Motor neuron (in vitro differentiated cells): Measurements from ENCODE around the gene METTL23. TPM values are rescaled to one million over a fixed set of nuclear protein-coding genes. Genes with fewer than 3 reads are reported as not detected.

Source experiments
- ATAC-seq, 8 experiments: fragments of 200-7000 bp; cut with Tn5 transposase; replicated peaks in 6 of 8; 2 replicates each; pipeline ENCODE4 v1.8.0; 2021; ENCODE audit warnings: mild to moderate bottlenecking in 8 of 8, moderate library complexity in 8 of 8
- H3K27ac ChIP-seq, 2 donors: fragments of 250-450 bp; sonication (Bioruptor Pico); 2 replicates each; pipeline ENCODE4 v1.9.0; 2021; ENCODE audit warnings: antibody characterized with exemption in 2 of 2, mild to moderate bottlenecking in 2 of 2, moderate library complexity in 1 of 2
- H3K4me1 ChIP-seq, 2 donors: fragments of 250-450 bp; sonication (Bioruptor Pico); replicated peaks in 1 of 2; 2 replicates each; pipeline ENCODE4 v1.6.1; 2021; ENCODE audit warnings: antibody characterized with exemption in 2 of 2, mild to moderate bottlenecking in 2 of 2, moderate library complexity in 1 of 2
- H3K4me3 ChIP-seq, 5 donors: fragments of 250-450 bp; sonication (Bioruptor Pico); 2 replicates each; pipeline ENCODE4 v1.9.0; 2021; ENCODE audit warnings: antibody characterized with exemption in 5 of 5, mild to moderate bottlenecking in 5 of 5, moderate library complexity in 4 of 5
- WGBS, 10 experiments: fragments of 450-650 bp; shearing (Covaris generic); methylation state at CpG; one replicate each; pipeline ENCODE4 v1.0.0; 2022; 5-methylcytosine and 5-hydroxymethylcytosine counted together
- in situ Hi-C, 9 experiments: fragments of 400-800 bp; cut with MboI; loops; one replicate each; pipeline ENCODE4 v1.15.0; 2021; ENCODE audit warnings: low sequenced_read_pairs in 9 of 9, low pct_unique_long_range_greater_than_20kb in 2 of 9; ENCODE audit not compliant: unreplicated experiment in 9 of 9
- total RNA-seq, 8 experiments: library from RNA; unstranded; fragments of 300-600 nt; gene quantifications; 2 replicates each; pipeline versions ENCODE4 v1.2.3 to v1.2.4, GENCODE V29; 2022

The METTL23 gene
- total RNA-seq, 8 experiments from 2014 or later: 28.6 to 47.3 (median 37.7) TPM

DNA sequence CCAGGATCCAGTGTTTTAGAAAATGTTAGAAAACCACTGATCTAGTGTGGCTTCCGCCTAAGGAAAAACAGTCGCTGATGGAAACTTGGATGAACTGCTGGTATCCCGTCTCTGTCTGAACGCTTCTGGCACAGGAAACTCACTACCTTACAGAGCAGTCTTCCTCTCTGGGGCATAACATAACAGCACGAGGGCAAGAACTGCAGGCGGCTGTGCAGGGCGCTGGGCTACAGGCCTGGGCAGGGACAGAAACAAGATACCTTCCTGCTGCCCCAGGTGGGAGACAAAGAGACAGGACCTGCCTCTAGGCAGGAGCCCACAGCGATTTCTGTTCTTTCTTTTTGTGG is 26.4 kb upstream of the METTL23 start:
- WGBS, 10 experiments: 22 to 100% (median 79%) methylated on average over 1 to 7 of the region's 8 CpGs; no CpG with 5 or more reads in 1 of the 10 experiments
- in situ Hi-C loops: loop anchor here in 2 of 9 experiments (25.0 kb wide), 1 partner anchor 163 kb away; the partner anchor contains the start of genes CYGB (in 2 of the 2) and PRCD (in 2 of the 2)
- Histone ChIP-seq H3K27ac (peak overlapping the region; percentile 73 to 87), H3K4me1 (peaks cover 47 to 55% of the 10 kb centered on the region in 2 donors), H3K4me3 (peak overlapping the region in 1 of 5 donors; percentile 32)
- peak in 5 of 8 experiments; percentile 5 to 10 (median 7) for ATAC-seq

DNA sequence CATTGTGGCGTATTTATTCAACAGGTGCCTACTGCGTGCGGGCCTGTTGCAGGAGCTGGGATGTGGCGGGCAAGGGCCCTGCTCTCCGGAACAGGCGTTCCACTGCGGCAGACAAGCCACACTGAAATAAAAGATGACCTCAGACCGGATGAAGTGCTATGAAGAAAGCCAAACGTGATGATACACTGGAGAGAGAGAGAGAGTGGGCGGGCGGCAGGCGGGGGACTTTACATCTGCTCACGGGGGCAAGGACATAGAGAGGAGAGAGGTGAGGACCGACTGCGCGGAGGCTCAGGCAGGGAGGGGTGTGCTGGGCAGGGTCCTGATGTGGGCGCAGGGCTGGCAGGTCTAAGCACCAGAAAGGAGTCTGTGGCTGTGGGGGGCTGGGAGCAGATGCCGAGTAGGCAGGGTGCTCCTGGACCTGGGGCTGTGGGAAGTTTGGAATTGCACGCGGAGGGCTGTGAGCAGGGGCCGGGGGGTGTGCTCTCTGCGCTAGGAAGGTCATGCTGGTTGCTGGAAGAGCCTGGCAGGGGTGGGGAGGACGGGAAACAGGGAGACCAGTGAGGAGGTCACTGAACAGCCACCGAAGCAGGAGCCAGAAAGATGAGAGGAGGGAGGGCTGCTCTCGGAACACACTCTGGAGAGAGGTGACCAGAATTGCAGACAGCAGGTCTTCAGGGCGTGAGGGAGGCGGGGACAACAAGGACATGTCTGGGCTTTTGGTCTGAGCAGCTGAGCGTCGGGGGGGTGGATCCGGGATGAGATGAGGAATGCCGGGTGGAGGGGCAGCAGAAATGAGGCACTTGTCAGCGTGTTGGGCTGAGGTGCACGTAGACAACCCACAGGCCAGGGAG is 25.8 kb upstream of the METTL23 start:
- peak overlapping the region in 4 of 5 donors; percentile 6 to 32 (median 19) for H3K4me3 ChIP-seq
- peak; percentile 33 to 83 (median 79) for ATAC-seq
- peaks cover 47 to 55% of the 10 kb centered on the region in 2 donors for H3K4me1 ChIP-seq
- peak overlapping the region; percentile 73 to 87 for H3K27ac ChIP-seq
- in situ Hi-C loops: loop anchor here in 2 of 9 experiments (25.0 kb wide), 1 partner anchor 164 kb away; the partner anchor contains the start of genes CYGB (in 2 of the 2) and PRCD (in 2 of the 2)
- WGBS, 10 experiments: 0 to 58% (median 24%) methylated on average over 2 to 9 of the region's 33 CpGs; no CpG with 5 or more reads in 4 of the 10 experiments

DNA sequence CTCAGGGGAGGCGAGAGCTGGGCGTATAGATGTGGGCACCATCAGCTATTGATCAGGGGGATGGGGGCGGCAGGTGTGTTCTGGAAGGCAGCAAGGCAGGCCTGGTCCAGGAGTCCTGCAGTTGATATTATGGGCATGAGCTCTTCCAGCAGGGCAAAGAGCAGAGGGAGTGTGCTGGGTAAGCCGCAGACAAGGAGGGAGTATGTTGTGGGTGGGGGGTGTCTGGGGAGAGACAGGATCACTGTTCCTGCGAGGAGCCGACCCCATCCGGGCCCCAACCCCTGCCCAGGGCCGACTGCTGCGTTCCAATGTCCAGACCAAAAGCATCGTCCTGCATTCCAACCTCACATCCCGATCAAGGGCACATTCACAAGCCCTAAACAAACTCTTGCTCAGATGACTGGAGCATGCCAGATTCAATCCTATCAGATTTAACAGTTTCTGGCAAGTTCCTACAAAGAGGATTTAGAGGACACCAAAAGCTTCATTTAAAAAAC is 25.1 kb upstream of the METTL23 start:
- Histone ChIP-seq H3K27ac (peak overlapping the region; percentile 73 to 87), H3K4me1 (peaks cover 47 to 54% of the 10 kb centered on the region in 2 donors), H3K4me3 (peak overlapping the region in 2 of 5 donors; percentile 26 to 32)
- in situ Hi-C loops: loop anchor here in 2 of 9 experiments (25.0 kb wide), 1 partner anchor 164 kb away; the partner anchor contains the start of genes CYGB (in 2 of the 2) and PRCD (in 2 of the 2)
- ATAC-seq: no peak
- WGBS, 10 experiments: 0 to 76% (median 55%) methylated on average over 1 to 9 of the region's 11 CpGs; no CpG with 5 or more reads in 4 of the 10 experiments

- in situ Hi-C loops: loop anchor here in 2 of 9 experiments (25.0 kb wide), 1 partner anchor 165 kb away; the partner anchor contains the start of genes CYGB (in 2 of the 2) and PRCD (in 2 of the 2)
- peaks cover 42 to 51% of the 10 kb centered on the region in 2 donors for H3K4me1 ChIP-seq
- WGBS, 10 experiments: 20 to 100% (median 50%) methylated on average over 1 to 2 of the region's 2 CpGs; no CpG with 5 or more reads in 3 of the 10 experiments
- no peak overlapping the region for H3K4me3 ChIP-seq
- ATAC-seq: no peak
- H3K27ac ChIP-seq: no peak overlapping the region
Measured at GRCh38 chr17:76702076-76702475, 24.6 kb upstream of the METTL23 start.

DNA sequence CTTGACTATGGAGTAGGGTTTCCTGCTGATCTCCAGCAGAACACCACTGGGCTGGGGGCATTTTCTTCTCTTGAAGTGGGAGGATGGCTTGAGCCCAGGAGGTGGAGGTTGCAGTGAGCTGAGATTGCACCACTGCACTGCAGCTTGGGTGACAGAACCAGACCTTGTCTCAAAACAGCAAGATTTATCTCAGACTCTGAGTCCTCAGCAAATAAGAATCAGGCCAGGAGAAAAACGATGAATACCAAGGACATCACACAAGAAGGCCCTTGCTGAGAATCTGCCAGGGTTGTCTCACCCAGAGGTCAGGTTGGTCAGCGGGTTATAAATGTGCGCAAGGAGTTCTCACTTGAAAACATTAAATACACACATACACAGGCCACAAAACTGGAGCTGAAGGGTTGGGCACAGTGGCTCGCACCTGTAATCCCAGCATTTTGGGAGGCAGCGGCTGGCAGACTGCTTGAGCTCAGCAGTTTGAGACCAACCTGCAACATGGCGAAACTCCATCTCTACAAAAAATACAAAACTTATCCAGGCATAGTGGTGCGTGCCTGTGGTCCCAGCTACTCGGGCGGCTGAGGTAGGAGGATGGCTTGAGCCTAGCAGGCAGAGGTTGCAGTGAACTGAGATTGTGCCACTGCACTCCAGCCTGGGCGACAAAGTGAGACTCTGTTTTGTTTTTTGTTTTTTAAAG is 23.6 kb upstream of the METTL23 start:
- peaks cover 38 to 49% of the 10 kb centered on the region in 2 donors for H3K4me1 ChIP-seq
- no peak for ATAC-seq
- H3K4me3 ChIP-seq: no peak overlapping the region
- in situ Hi-C loops: loop anchor here in 2 of 9 experiments (25.0 kb wide), 1 partner anchor 166 kb away; the partner anchor contains the start of genes CYGB (in 2 of the 2) and PRCD (in 2 of the 2)
- H3K27ac ChIP-seq: no peak overlapping the region
- WGBS, 10 experiments: 87 to 100% (median 96%) methylated on average over 1 to 9 of the region's 10 CpGs; no CpG with 5 or more reads in 1 of the 10 experiments

- no peak overlapping the region for H3K4me3 ChIP-seq
- in situ Hi-C loops: loop anchor here in 2 of 9 experiments (25.0 kb wide), 1 partner anchor 168 kb away; the partner anchor contains the start of genes CYGB (in 2 of the 2) and PRCD (in 2 of the 2)
- no peak for ATAC-seq
- 30 to 100% (median 90%) methylated on average over 1 to 4 of the region's 4 CpGs; no CpG with 5 or more reads in 5 of the 10 experiments for WGBS, 10 experiments
- no peak overlapping the region for H3K27ac ChIP-seq
- peaks cover 46 to 49% of the 10 kb centered on the region in 2 donors for H3K4me1 ChIP-seq
Measured at GRCh38 chr17:76704805-76705204, 21.8 kb upstream of the METTL23 start.

GRCh38 chr17:76706817-76707216 is 19.8 kb upstream of the METTL23 start:
- Histone ChIP-seq H3K4me1 (peaks cover 35 to 38% of the 10 kb centered on the region in 2 donors), H3K27ac (no peak overlapping the region), H3K4me3 (no peak overlapping the region)
- no peak for ATAC-seq
- WGBS, 10 experiments: 77 to 100% (median 88%) methylated on average over 3 of the region's 3 CpGs; no CpG with 5 or more reads in 5 of the 10 experiments
- in situ Hi-C loops: loop anchor here in 2 of 9 experiments (25.0 kb wide), 1 partner anchor 170 kb away; the partner anchor contains the start of genes CYGB (in 2 of the 2) and PRCD (in 2 of the 2)

DNA sequence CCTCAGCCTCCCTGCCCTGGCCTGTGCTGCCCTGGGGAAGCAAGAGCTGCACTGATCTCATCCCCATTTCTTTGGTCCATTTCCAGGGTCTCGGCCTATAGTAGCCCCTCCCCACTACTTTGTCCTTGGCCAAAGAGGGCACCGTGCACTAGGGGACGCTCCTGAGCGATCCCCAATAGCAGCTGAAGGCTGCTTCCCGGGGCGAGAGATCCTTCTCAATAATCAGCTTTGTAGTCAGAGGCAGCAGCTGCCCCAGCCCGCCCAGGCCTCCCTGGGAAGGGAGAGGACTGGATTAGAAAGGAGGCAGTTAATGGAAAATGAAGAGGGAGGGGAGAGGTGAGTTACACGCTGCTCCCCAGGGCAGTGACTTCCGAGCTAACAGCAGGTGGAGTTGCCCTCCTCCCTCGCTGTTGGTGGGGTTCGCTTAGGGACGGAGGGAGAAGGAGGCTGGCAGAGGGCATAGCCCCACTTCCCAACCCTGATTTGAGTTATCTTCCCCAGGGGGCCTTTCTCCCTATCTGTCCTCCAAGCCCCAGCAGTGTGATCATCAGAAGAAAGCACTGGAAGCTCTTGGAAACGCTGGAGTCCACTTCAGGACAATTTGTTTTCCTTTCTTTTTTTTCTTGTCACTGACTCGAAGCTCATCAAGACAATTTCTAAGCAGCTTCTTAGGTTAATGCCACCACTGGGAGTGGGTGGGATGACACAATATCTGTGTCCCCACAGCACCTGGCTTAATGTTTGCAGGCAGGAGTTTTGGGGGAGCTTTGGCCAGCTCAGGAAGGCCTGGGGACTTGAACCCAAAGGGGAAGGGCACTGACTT is 18.4 kb upstream of the METTL23 start:
- Histone ChIP-seq H3K27ac (peak overlapping the region; percentile 79 to 98), H3K4me3 (peak overlapping the region in 2 of 5 donors; percentile 14 to 58), H3K4me1 (peaks cover 32% of the 10 kb centered on the region in 2 donors)
- peak in 5 of 8 experiments; percentile 14 to 33 (median 30) for ATAC-seq
- 0 to 67% (median 27%) methylated on average over 1 to 9 of the region's 14 CpGs; no CpG with 5 or more reads in 3 of the 10 experiments for WGBS, 10 experiments
- in situ Hi-C loops: loop anchor here in 2 of 9 experiments (25.0 kb wide), 1 partner anchor 171 kb away; the partner anchor contains the start of genes CYGB (in 2 of the 2) and PRCD (in 2 of the 2)

GRCh38 chr17:76709077-76709950 is 17.3 kb upstream of the METTL23 start:
- Histone ChIP-seq H3K4me1 (peaks cover 30 to 32% of the 10 kb centered on the region in 2 donors), H3K4me3 (peak overlapping the region; percentile 58 to 89 (median 69)), H3K27ac (peak overlapping the region; percentile 79 to 98)
- WGBS, 10 experiments: 0 to 23% (median 8%) methylated on average over 2 to 12 of the region's 29 CpGs; no CpG with 5 or more reads in 3 of the 10 experiments
- in situ Hi-C loops: loop anchor here in 2 of 9 experiments (25.0 kb wide), 1 partner anchor 172 kb away; the partner anchor contains the start of genes CYGB (in 2 of the 2) and PRCD (in 2 of the 2)
- peak; percentile 59 to 79 (median 73) for ATAC-seq

GRCh38 chr17:76709951-76710862 is 16.4 kb upstream of the METTL23 start:
- Histone ChIP-seq H3K4me3 (peak overlapping the region; percentile 58 to 89 (median 69)), H3K4me1 (peaks cover 30 to 32% of the 10 kb centered on the region in 2 donors), H3K27ac (peak overlapping the region; percentile 79 to 98)
- WGBS, 10 experiments: 0% methylated on average over 2 to 4 of the region's 79 CpGs; no CpG with 5 or more reads in 7 of the 10 experiments
- in situ Hi-C loops: loop anchor here in 2 of 9 experiments (25.0 kb wide), 1 partner anchor 173 kb away; the partner anchor contains the start of genes CYGB (in 2 of the 2) and PRCD (in 2 of the 2)
- peak in 7 of 8 experiments; percentile 0 to 12 (median 3) for ATAC-seq
